Sigmoid colon (tissue), 7 donors: ENCODE data around the gene SHBG. TPM values are rescaled to one million over a fixed set of nuclear protein-coding genes. Genes with fewer than 3 reads are reported as not detected.

Experiments used
- DNase-seq: peaks from one replicate; pipeline ENCODE4 v3.0.0-alpha.2; 2019
- H3K27ac ChIP-seq, 4 donors: fragments of 200-600 bp; sonication (generic); one replicate each; pipeline ENCODE4 v1.5.1; 2016 to 2019; ENCODE audit warnings: mild to moderate bottlenecking in 1 of 4
- H3K27me3 ChIP-seq, 3 donors: fragments of 200-600 bp; sonication (generic); one replicate each; pipeline ENCODE4 v1.5.1; 2019; ENCODE audit warnings: mild to moderate bottlenecking in 1 of 3
- H3K36me3 ChIP-seq, 4 donors: fragments of 200-600 bp; sonication (generic); one replicate each; pipeline ENCODE4 v1.5.1; 2016 to 2019
- H3K4me1 ChIP-seq, 4 donors: fragments of 200-600 bp; sonication (generic); one replicate each; pipeline ENCODE4 v1.5.1; 2017 to 2019
- H3K4me3 ChIP-seq, 4 donors: fragments of 200-600 bp; sonication (generic); one replicate each; pipeline ENCODE4 v1.5.1; 2017 to 2019; ENCODE audit warnings: mild to moderate bottlenecking in 2 of 4, moderate library complexity in 1 of 4
- H3K9me3 ChIP-seq, 4 donors: fragments of 200-600 bp in 3 of 4; sonication (generic) in 3 of 4; one replicate each; pipeline versions ENCODE4 v1.5.1 to v1.6.1; 2013 to 2019
- CTCF ChIP-seq, 4 experiments: fragments of 450-650 bp in 3 of 4; fragments of 200-600 bp in 1 of 4; IDR thresholded peaks; one replicate each; pipeline ENCODE4 v1.5.1; 2016 to 2019; ENCODE audit warnings: antibody characterized with exemption in 4 of 4, mild to moderate bottlenecking in 3 of 4, moderate library complexity in 2 of 4
- EP300 ChIP-seq, 4 donors: sonication (generic); formaldehyde crosslinking; IDR thresholded peaks; one replicate each; pipeline ENCODE4 v1.6.1; 2017; ENCODE audit warnings: antibody characterized with exemption in 4 of 4
- POLR2A ChIP-seq, 2 donors: fragments of 450-650 bp; IDR thresholded peaks; one replicate each; pipeline ENCODE4 v1.6.1; 2016; ENCODE audit warnings: antibody characterized with exemption in 2 of 2, mild to moderate bottlenecking in 2 of 2, moderate library complexity in 2 of 2
- POLR2AphosphoS5 ChIP-seq, 4 donors: sonication (generic); formaldehyde crosslinking; IDR thresholded peaks; one replicate each; pipeline ENCODE4 v1.6.1; 2017; ENCODE audit warnings: antibody characterized with exemption in 4 of 4
- WGBS, 2 donors: extraction: QIAGEN DNeasy Blood & Tissue Kit; methylation state at CpG; one replicate each; pipeline ENCODE4 v1.1.7; 2013; 5-methylcytosine and 5-hydroxymethylcytosine counted together
- intact Hi-C: fragments of 100-400 bp; cut with DNase I; formaldehyde crosslinking; loops from one replicate; pipeline ENCODE4 v1.15.1; 2023
- polyA plus RNA-seq, 3 donors: library from polyadenylated mRNA; stranded (reverse); fragments of 200-250 nt; gene quantifications; one replicate each; pipeline ENCODE4 v1.2.3, GENCODE V29; 2013
- small RNA-seq, 3 donors: library from RNA; depleted of rRNA; stranded (forward); fragments of <200 nt; gene quantifications; one replicate each; pipeline ENCODE3, GENCODE V24; 2016
- total RNA-seq, 4 donors: library from RNA; depleted of rRNA; stranded (reverse); fragments of >200 nt; gene quantifications; one replicate each; pipeline ENCODE4 v1.1.0, GENCODE V29; 2016
- donor health status: healthy with polysubstance abuse.
- donor health status: Bipolar disorder and iron deficiency.
- donor health status: healthy.

SHBG gene
- total and polyA plus RNA-seq, 7 donors, result 0.34 to 1.2 TPM; not detected in 5

- intact Hi-C loops, result no loop called here
- TF ChIP-seq EP300 (IDR thresholded peaks at IDR 0.05), result no peak
- TF ChIP-seq POLR2A (IDR thresholded peaks at IDR 0.05), result no peak
- no peak for TF ChIP-seq CTCF (IDR thresholded peaks at IDR 0.05)
- TF ChIP-seq POLR2AphosphoS5 (IDR thresholded peaks at IDR 0.05), result no peak
- H3K36me3 ChIP-seq, result peaks cover 20 to 45% (median 28%) of the 10 kb centered on the region in 4 donors
- H3K4me1 ChIP-seq, result no peaks in the 10 kb centered on the region
- H3K27me3 ChIP-seq, result no peaks in the 10 kb centered on the region
- H3K9me3 ChIP-seq, result peaks cover 0 to 5% (median 0%) of the 10 kb centered on the region in 4 donors
- WGBS, 2 donors, result 89 to 96% methylated on average over 5 of the region's 5 CpGs
- DNase-seq, result no peak
- H3K27ac ChIP-seq, result no peak overlapping the region
- no peak overlapping the region for H3K4me3 ChIP-seq
Measured at GRCh38 chr17:7676533-7676932, 46.6 kb downstream of the SHBG start.

- DNase-seq, result no peak
- intact Hi-C loops, result no loop called here
- 87 to 91% methylated on average over 10 of the region's 10 CpGs for WGBS, 2 donors
- Histone ChIP-seq H3K36me3 (peaks cover 20 to 36% (median 23%) of the 10 kb centered on the region in 4 donors), H3K27ac (no peak overlapping the region), H3K4me1 (no peaks in the 10 kb centered on the region), H3K27me3 (no peaks in the 10 kb centered on the region), H3K9me3 (peaks cover 0 to 5% (median 0%) of the 10 kb centered on the region in 4 donors), H3K4me3 (no peak overlapping the region)
- no peak for TF ChIP-seq CTCF (IDR thresholded peaks at IDR 0.05)
- TF ChIP-seq POLR2AphosphoS5 (IDR thresholded peaks at IDR 0.05), result no peak
- TF ChIP-seq EP300 (IDR thresholded peaks at IDR 0.05), result no peak
- no peak for TF ChIP-seq POLR2A (IDR thresholded peaks at IDR 0.05)
Measured at GRCh38 chr17:7677388-7678067, 47.6 kb downstream of the SHBG start.

Small RNAs within 50 kb of the gene (small RNA-seq; reads per million reads assigned to genes)
- gene CD68, result 0 reads per million in 3 donors

Other genes starting within 250 kb of the SHBG start
- 1 to 10 TPM; 2.1 to 5.4 (median 3.4) TPM for gene TNK1, start 249.0 kb upstream of the SHBG start, total RNA-seq
- gene TNK1, start 249.0 kb upstream of the SHBG start, polyA plus RNA-seq, result 10 to 100 TPM in 2 of 3 donors, 1 to 10 TPM in 1; 8.4 to 14.6 (median 10.4) TPM
- gene PLSCR3, start 235.6 kb upstream of the SHBG start, total RNA-seq, result 10 to 100 TPM; 10.4 to 18.3 (median 14.2) TPM
- gene PLSCR3, start 235.6 kb upstream of the SHBG start, polyA plus RNA-seq, result 10 to 100 TPM; 11.6 to 27.2 (median 18.0) TPM
- gene TMEM256, start 226.0 kb upstream of the SHBG start, total RNA-seq, result 100 to 1,000 TPM in 2 of 4 donors, 10 to 100 TPM in 2; 19.0 to 152 (median 99.7) TPM
- 100 to 1,000 TPM; 150 to 357 (median 235) TPM for gene TMEM256, start 226.0 kb upstream of the SHBG start, polyA plus RNA-seq
- gene NLGN2, start 222.3 kb upstream of the SHBG start, total RNA-seq, result 10 to 100 TPM in 2 of 4 donors, 1 to 10 TPM in 2; 6.8 to 18.8 (median 10.4) TPM
- gene NLGN2, start 222.3 kb upstream of the SHBG start, polyA plus RNA-seq, result 1 to 10 TPM in 1 of 3 donors, under 1 TPM in 2; 0.60 to 8.9 (median 0.69) TPM
- gene SPEM1, start 209.8 kb upstream of the SHBG start, total RNA-seq, result not detected
- not detected for gene SPEM1, start 209.8 kb upstream of the SHBG start, polyA plus RNA-seq
- gene SPEM2, start 204.5 kb upstream of the SHBG start, total RNA-seq, result not detected
- not detected for gene SPEM2, start 204.5 kb upstream of the SHBG start, polyA plus RNA-seq
- gene SPEM3, start 201.3 kb upstream of the SHBG start, total RNA-seq, result not detected
- gene SPEM3, start 201.3 kb upstream of the SHBG start, polyA plus RNA-seq, result not detected
- gene TMEM102, start 194.7 kb upstream of the SHBG start, total RNA-seq, result 1 to 10 TPM; 1.2 to 2.5 (median 1.6) TPM
- 10 to 100 TPM in 1 of 3 donors, 1 to 10 TPM in 2; 6.6 to 14.5 (median 8.1) TPM for gene TMEM102, start 194.7 kb upstream of the SHBG start, polyA plus RNA-seq
- gene FGF11, start 190.6 kb upstream of the SHBG start, total RNA-seq, result under 1 TPM in 1 of 4 donors, not detected in 3; 0.36 TPM
- gene FGF11, start 190.6 kb upstream of the SHBG start, polyA plus RNA-seq, result 1 to 10 TPM in 1 of 3 donors, under 1 TPM in 1, not detected in 1; 0.69 to 2.8 TPM
- 1 to 10 TPM; 4.2 to 8.1 (median 6.5) TPM for gene CHRNB1, start 185.1 kb upstream of the SHBG start, total RNA-seq
- gene CHRNB1, start 185.1 kb upstream of the SHBG start, polyA plus RNA-seq, result 10 to 100 TPM in 2 of 3 donors, 1 to 10 TPM in 1; 7.2 to 13.2 (median 11.2) TPM
- gene ZBTB4, start 150.5 kb upstream of the SHBG start, total RNA-seq, result 10 to 100 TPM; 42.5 to 56.5 (median 45.3) TPM
- gene ZBTB4, start 150.5 kb upstream of the SHBG start, polyA plus RNA-seq, result 10 to 100 TPM in 2 of 3 donors, 1 to 10 TPM in 1; 5.5 to 19.6 (median 12.0) TPM
- not detected for gene SLC35G6, start 148.7 kb upstream of the SHBG start, total RNA-seq
- gene SLC35G6, start 148.7 kb upstream of the SHBG start, polyA plus RNA-seq, result not detected
- gene POLR2A, start 145.8 kb upstream of the SHBG start, total RNA-seq, result 10 to 100 TPM; 30.1 to 43.2 (median 36.5) TPM
- 10 to 100 TPM in 2 of 3 donors, 1 to 10 TPM in 1; 7.2 to 51.1 (median 11.3) TPM for gene POLR2A, start 145.8 kb upstream of the SHBG start, polyA plus RNA-seq
- gene TNFSF12, start 81.1 kb upstream of the SHBG start, total RNA-seq, result 100 to 1,000 TPM in 2 of 4 donors, 10 to 100 TPM in 2; 60.1 to 122 (median 91.8) TPM
- 10 to 100 TPM; 18.0 to 45.0 (median 26.1) TPM for gene TNFSF12, start 81.1 kb upstream of the SHBG start, polyA plus RNA-seq
- 10 to 100 TPM; 20.2 to 41.0 (median 24.5) TPM for gene TNFSF13, start 71.4 kb upstream of the SHBG start, total RNA-seq
- gene TNFSF13, start 71.4 kb upstream of the SHBG start, polyA plus RNA-seq, result 100 to 1,000 TPM in 1 of 3 donors, 10 to 100 TPM in 2; 15.6 to 108 (median 21.0) TPM
- 10 to 100 TPM; 73.5 to 91.1 (median 81.1) TPM for gene SENP3, start 68.2 kb upstream of the SHBG start, total RNA-seq
- 10 to 100 TPM; 28.2 to 55.4 (median 35.6) TPM for gene SENP3, start 68.2 kb upstream of the SHBG start, polyA plus RNA-seq
- 10 to 100 TPM; 24.6 to 56.4 (median 37.0) TPM for gene CD68, start 50.5 kb upstream of the SHBG start, total RNA-seq
- gene CD68, start 50.5 kb upstream of the SHBG start, polyA plus RNA-seq, result 100 to 1,000 TPM in 2 of 3 donors, 10 to 100 TPM in 1; 58.3 to 161 (median 118) TPM
- gene MPDU1, start 46.3 kb upstream of the SHBG start, total RNA-seq, result 10 to 100 TPM; 38.5 to 67.1 (median 50.8) TPM
- 100 to 1,000 TPM in 1 of 3 donors, 10 to 100 TPM in 2; 38.4 to 121 (median 45.3) TPM for gene MPDU1, start 46.3 kb upstream of the SHBG start, polyA plus RNA-seq
- 10 to 100 TPM in 2 of 4 donors, 1 to 10 TPM in 2; 2.5 to 15.3 (median 10.5) TPM for gene SOX15, start 40.0 kb upstream of the SHBG start, total RNA-seq
- gene SOX15, start 40.0 kb upstream of the SHBG start, polyA plus RNA-seq, result 1 to 10 TPM in 2 of 3 donors, not detected in 1; 1.2 TPM
- gene FXR2, start 15.2 kb upstream of the SHBG start, total RNA-seq, result 10 to 100 TPM; 33.8 to 35.5 (median 34.6) TPM
- 10 to 100 TPM; 21.3 to 27.4 (median 21.6) TPM for gene FXR2, start 15.2 kb upstream of the SHBG start, polyA plus RNA-seq
- 100 to 1,000 TPM in 2 of 4 donors, 10 to 100 TPM in 2; 72.9 to 116 (median 99.2) TPM for gene SAT2, start 2.3 kb upstream of the SHBG start, total RNA-seq
- gene SAT2, start 2.3 kb upstream of the SHBG start, polyA plus RNA-seq, result 100 to 1,000 TPM in 2 of 3 donors, 10 to 100 TPM in 1; 96.9 to 115 (median 107) TPM
- 1 to 10 TPM; 1.2 to 4.2 (median 1.5) TPM for gene ATP1B2, start 20.8 kb downstream of the SHBG start, total RNA-seq
- 1 to 10 TPM in 1 of 3 donors, under 1 TPM in 1, not detected in 1; 0.60 to 1.2 TPM for gene ATP1B2, start 20.8 kb downstream of the SHBG start, polyA plus RNA-seq
- gene TP53, start 57.4 kb downstream of the SHBG start, total RNA-seq, result 10 to 100 TPM; 14.0 to 31.5 (median 15.9) TPM
- 10 to 100 TPM; 14.4 to 45.3 (median 16.2) TPM for gene TP53, start 57.4 kb downstream of the SHBG start, polyA plus RNA-seq
- gene WRAP53, start 58.3 kb downstream of the SHBG start, total RNA-seq, result 10 to 100 TPM in 1 of 4 donors, 1 to 10 TPM in 3; 3.9 to 16.3 (median 4.8) TPM
- gene WRAP53, start 58.3 kb downstream of the SHBG start, polyA plus RNA-seq, result 10 to 100 TPM in 1 of 3 donors, 1 to 10 TPM in 2; 3.6 to 15.5 (median 7.6) TPM
- gene EFNB3, start 75.1 kb downstream of the SHBG start, total RNA-seq, result under 1 TPM; 0.28 to 0.71 (median 0.44) TPM
- 1 to 10 TPM in 1 of 3 donors, not detected in 2; 1.0 TPM for gene EFNB3, start 75.1 kb downstream of the SHBG start, polyA plus RNA-seq
- under 1 TPM in 3 of 4 donors, not detected in 1; under 0.01 to 0.36 (median 0.28) TPM for gene DNAH2, start 87.6 kb downstream of the SHBG start, total RNA-seq
- gene DNAH2, start 87.6 kb downstream of the SHBG start, polyA plus RNA-seq, result under 1 TPM in 1 of 3 donors, not detected in 2; 0.32 TPM
- 10 to 100 TPM in 1 of 4 donors, 1 to 10 TPM in 3; 6.1 to 11.6 (median 8.5) TPM for gene KDM6B, start 204.1 kb downstream of the SHBG start, total RNA-seq
- 10 to 100 TPM in 1 of 3 donors, 1 to 10 TPM in 2; 5.5 to 19.4 (median 6.0) TPM for gene KDM6B, start 204.1 kb downstream of the SHBG start, polyA plus RNA-seq
- 10 to 100 TPM in 3 of 4 donors, 1 to 10 TPM in 1; 6.8 to 19.9 (median 10.5) TPM for gene TMEM88, start 224.9 kb downstream of the SHBG start, total RNA-seq
- 10 to 100 TPM in 1 of 3 donors, 1 to 10 TPM in 2; 2.4 to 11.4 (median 9.0) TPM for gene TMEM88, start 224.9 kb downstream of the SHBG start, polyA plus RNA-seq
- gene NAA38, start 227.4 kb downstream of the SHBG start, total RNA-seq, result 100 to 1,000 TPM in 3 of 4 donors, 10 to 100 TPM in 1; 92.4 to 206 (median 106) TPM
- 100 to 1,000 TPM in 2 of 3 donors, 10 to 100 TPM in 1; 99.4 to 148 (median 138) TPM for gene NAA38, start 227.4 kb downstream of the SHBG start, polyA plus RNA-seq
- gene CYB5D1, start 227.9 kb downstream of the SHBG start, total RNA-seq, result 10 to 100 TPM in 2 of 4 donors, 1 to 10 TPM in 2; 7.1 to 14.4 (median 10.7) TPM
- 1 to 10 TPM; 4.2 to 8.6 (median 4.6) TPM for gene CYB5D1, start 227.9 kb downstream of the SHBG start, polyA plus RNA-seq